WTC11 (cell line): ENCODE measurements around the gene TBR1. TPM values are rescaled to one million over a fixed set of nuclear protein-coding genes. Genes with fewer than 3 reads are reported as not detected.

Experiments
- ATAC-seq: fragments of 200-7000 bp; cut with Tn5 transposase; 2 replicates; pipeline ENCODE4 v1.10.0; 2021; ENCODE audit warnings: mild to moderate bottlenecking, moderate library complexity
- CTCF ChIA-PET: fragments of 300-600 bp; sonication (Branson Sonifier 250); formaldehyde crosslinking; loops from one replicate; lab custom pipeline; 2021; ENCODE audit warnings: antibody characterized with exemption; lab: Charles Lee
- POLR2A ChIA-PET: fragments of 350-600 bp; sonication (Branson Sonifier 250); formaldehyde crosslinking; loops from one replicate; lab custom pipeline; 2021; ENCODE audit warnings: antibody characterized with exemption; lab: Charles Lee
- DNase-seq: peaks from one replicate; pipeline ENCODE4 v3.0.0; 2021; ENCODE audit warnings: low spot score
- H3K27ac Mint-ChIP-seq: 2 replicates; pipeline ENCODE4 v1.8.0; 2021; ENCODE audit warnings: mixed read lengths
- H3K27me3 Mint-ChIP-seq: 2 replicates; pipeline ENCODE4 v1.8.0; 2021; ENCODE audit warnings: low read depth, mild to moderate bottlenecking, moderate library complexity, mixed read lengths
- H3K36me3 Mint-ChIP-seq: 2 replicates; pipeline ENCODE4 v1.8.0; 2021; ENCODE audit warnings: mixed read lengths
- H3K4me1 Mint-ChIP-seq: 2 replicates; pipeline ENCODE4 v1.8.0; 2022; ENCODE audit warnings: mixed read lengths
- H3K4me3 Mint-ChIP-seq: 2 replicates; pipeline ENCODE4 v1.8.0; 2021; ENCODE audit warnings: mild to moderate bottlenecking, moderate library complexity, mixed read lengths
- H3K9me3 Mint-ChIP-seq: 2 replicates; pipeline ENCODE4 v1.8.0; 2021; ENCODE audit warnings: mixed read lengths
- ATF1 ChIP-seq: sonication (generic); formaldehyde crosslinking; IDR thresholded peaks from 2 replicates; pipeline ENCODE4 v1.8.1; 2023; ENCODE audit warnings: mild to moderate bottlenecking, moderate library complexity, missing genetic modification reagents
- ATF2 ChIP-seq: sonication (generic); formaldehyde crosslinking; IDR thresholded peaks from 2 replicates; pipeline ENCODE4 v1.8.1; 2022; ENCODE audit warnings: low read depth, missing genetic modification reagents, borderline replicate concordance
- CBFB ChIP-seq: sonication (generic); formaldehyde crosslinking; IDR thresholded peaks from 2 replicates; pipeline ENCODE4 v1.8.1; 2022; ENCODE audit warnings: mild to moderate bottlenecking, low read depth, missing genetic modification reagents
- CREB1 ChIP-seq: sonication (generic); formaldehyde crosslinking; IDR thresholded peaks from 2 replicates; pipeline ENCODE4 v1.8.0; 2023; ENCODE audit warnings: mild to moderate bottlenecking, missing genetic modification reagents
- FOXP4 ChIP-seq: sonication (generic); formaldehyde crosslinking; IDR thresholded peaks from 2 replicates; pipeline ENCODE4 v1.8.0; 2022; ENCODE audit warnings: mild to moderate bottlenecking, missing genetic modification reagents
- GRHL2 ChIP-seq: fragments of 250-450 bp; sonication (Bioruptor Pico); IDR thresholded peaks from 2 replicates; pipeline ENCODE4 v1.8.0; 2022; ENCODE audit warnings: mild to moderate bottlenecking, moderate library complexity; ENCODE audit not compliant: insufficient replicate concordance, severe bottlenecking
- HMGA2 ChIP-seq: fragments of 250-450 bp; sonication (Bioruptor Pico); IDR thresholded peaks from 2 replicates; pipeline ENCODE4 v1.4.0; 2021; ENCODE audit warnings: mild to moderate bottlenecking, moderate library complexity
- KAT7 ChIP-seq: sonication (generic); formaldehyde crosslinking; IDR thresholded peaks from 2 replicates; pipeline ENCODE4 v1.8.1; 2023; ENCODE audit warnings: missing genetic modification reagents, mild to moderate bottlenecking, borderline replicate concordance
- MAX ChIP-seq: sonication (generic); formaldehyde crosslinking; IDR thresholded peaks from 2 replicates; pipeline ENCODE4 v1.8.0; 2022; ENCODE audit warnings: mild to moderate bottlenecking, missing genetic modification reagents
- NFATC4 ChIP-seq: fragments of 250-450 bp; sonication (Bioruptor Pico); IDR thresholded peaks from 2 replicates; pipeline ENCODE4 v1.9.0; 2021; ENCODE audit warnings: mild to moderate bottlenecking
- PRRX2 ChIP-seq: fragments of 250-450 bp; sonication (Bioruptor Pico); IDR thresholded peaks from 2 replicates; pipeline ENCODE4 v1.8.0; 2021; ENCODE audit warnings: mild to moderate bottlenecking
- RELA ChIP-seq: sonication (generic); formaldehyde crosslinking; IDR thresholded peaks from 2 replicates; pipeline ENCODE4 v1.8.1; 2022; ENCODE audit warnings: missing genetic modification reagents, mild to moderate bottlenecking, borderline replicate concordance
- SOX15 ChIP-seq: fragments of 250-450 bp; sonication (Bioruptor Pico); IDR thresholded peaks from 2 replicates; pipeline ENCODE4 v1.9.0; 2021; ENCODE audit warnings: mild to moderate bottlenecking
- TCF7 ChIP-seq: sonication (generic); formaldehyde crosslinking; IDR thresholded peaks from 2 replicates; pipeline ENCODE4 v1.8.0; 2022; ENCODE audit warnings: mild to moderate bottlenecking, low read depth, missing genetic modification reagents, moderate library complexity
- ZBTB21 ChIP-seq: sonication (generic); formaldehyde crosslinking; IDR thresholded peaks from 2 replicates; pipeline ENCODE4 v1.8.1; 2023; ENCODE audit warnings: mild to moderate bottlenecking, missing genetic modification reagents, borderline replicate concordance
- ZNF121 ChIP-seq: sonication (generic); formaldehyde crosslinking; IDR thresholded peaks from 2 replicates; pipeline ENCODE4 v1.8.0; 2023; ENCODE audit warnings: missing genetic modification reagents
- ZNF232 ChIP-seq: sonication (generic); formaldehyde crosslinking; IDR thresholded peaks from 2 replicates; pipeline ENCODE4 v1.8.0; 2022; ENCODE audit warnings: mild to moderate bottlenecking, missing genetic modification reagents
- ZNF263 ChIP-seq: sonication (generic); formaldehyde crosslinking; IDR thresholded peaks from 2 replicates; pipeline ENCODE4 v1.8.1; 2022; ENCODE audit warnings: low read depth, mild to moderate bottlenecking, moderate library complexity, missing genetic modification reagents
- ZNF396 ChIP-seq: fragments of 250-450 bp; sonication (Bioruptor Pico); IDR thresholded peaks from 2 replicates; pipeline ENCODE4 v1.8.0; 2021; ENCODE audit warnings: mild to moderate bottlenecking, moderate library complexity, borderline replicate concordance
- ZNF423 ChIP-seq: fragments of 250-450 bp; sonication (Bioruptor Pico); IDR thresholded peaks from 2 replicates; pipeline ENCODE4 v2.1.2; 2022; ENCODE audit warnings: mild to moderate bottlenecking, moderate library complexity
- total RNA-seq: library from RNA; stranded (reverse); gene quantifications from 3 replicates; pipeline ENCODE4 v1.2.3, GENCODE V29; 2021
- TF ChIP-seq, protein P1 (sequence below): sonication (generic); formaldehyde crosslinking; IDR thresholded peaks from 2 replicates; pipeline ENCODE4 v1.8.1; 2022; ENCODE audit warnings: mild to moderate bottlenecking, missing genetic modification reagents, moderate library complexity, borderline replicate concordance
- TF ChIP-seq, protein P2 (sequence below): fragments of 250-450 bp; sonication (Bioruptor Pico); IDR thresholded peaks from 2 replicates; pipeline ENCODE4 v1.9.0; 2021; ENCODE audit warnings: mild to moderate bottlenecking

Gene TBR1
- total RNA-seq, 1 experiment from 2014 or later, result not detected

GRCh38 chr2:161374446-161374845, 41.7 kb upstream of the TBR1 start:
- peaks cover 5% of the 10 kb centered on the region for H3K36me3 Mint-ChIP-seq
- DNase-seq (no peak), ATAC-seq (no peak)
- no peaks in the 10 kb centered on the region for H3K27me3 Mint-ChIP-seq
- ChIA-PET CTCF (no interaction called here), POLR2A (no interaction called here)
- no peak overlapping the region for H3K27ac Mint-ChIP-seq
- TF ChIP-seq CBFB (CRISPR knock-in tag) (no peak), ZNF263 (CRISPR knock-in tag) (no peak), NFATC4 (CRISPR knock-in tag) (no peak), HMGA2 (CRISPR knock-in tag) (no peak), ZNF423 (CRISPR knock-in tag) (no peak), PRRX2 (CRISPR knock-in tag) (no peak), ZNF232 (CRISPR knock-in tag) (no peak), FOXP4 (CRISPR knock-in tag) (no peak), ATF2 (CRISPR knock-in tag) (no peak)
- TF ChIP-seq, protein P1, sequence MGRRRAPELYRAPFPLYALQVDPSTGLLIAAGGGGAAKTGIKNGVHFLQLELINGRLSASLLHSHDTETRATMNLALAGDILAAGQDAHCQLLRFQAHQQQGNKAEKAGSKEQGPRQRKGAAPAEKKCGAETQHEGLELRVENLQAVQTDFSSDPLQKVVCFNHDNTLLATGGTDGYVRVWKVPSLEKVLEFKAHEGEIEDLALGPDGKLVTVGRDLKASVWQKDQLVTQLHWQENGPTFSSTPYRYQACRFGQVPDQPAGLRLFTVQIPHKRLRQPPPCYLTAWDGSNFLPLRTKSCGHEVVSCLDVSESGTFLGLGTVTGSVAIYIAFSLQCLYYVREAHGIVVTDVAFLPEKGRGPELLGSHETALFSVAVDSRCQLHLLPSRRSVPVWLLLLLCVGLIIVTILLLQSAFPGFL (CRISPR knock-in tag), result no peak
- no peak overlapping the region for H3K4me3 Mint-ChIP-seq
- H3K4me1 Mint-ChIP-seq, result peaks cover 50% of the 10 kb centered on the region
- no peaks in the 10 kb centered on the region for H3K9me3 Mint-ChIP-seq

GRCh38 chr2:161379740-161380139, 36.4 kb upstream of the TBR1 start:
- CTCF ChIA-PET, result no interaction called here
- POLR2A ChIA-PET, result no interaction called here
- H3K4me3 Mint-ChIP-seq, result no peak overlapping the region
- TF ChIP-seq GRHL2 (CRISPR knock-in tag) (no peak), KAT7 (CRISPR knock-in tag) (no peak), TCF7 (CRISPR knock-in tag) (no peak), CREB1 (CRISPR knock-in tag) (no peak), CBFB (CRISPR knock-in tag) (no peak), ZNF121 (CRISPR knock-in tag) (no peak), RELA (CRISPR knock-in tag) (no peak), ATF1 (no peak), SOX15 (CRISPR knock-in tag) (no peak), MAX (CRISPR knock-in tag) (no peak), ZBTB21 (no peak), ZNF423 (CRISPR knock-in tag) (no peak), ZNF396 (CRISPR knock-in tag) (no peak)
- TF ChIP-seq, protein P2, sequence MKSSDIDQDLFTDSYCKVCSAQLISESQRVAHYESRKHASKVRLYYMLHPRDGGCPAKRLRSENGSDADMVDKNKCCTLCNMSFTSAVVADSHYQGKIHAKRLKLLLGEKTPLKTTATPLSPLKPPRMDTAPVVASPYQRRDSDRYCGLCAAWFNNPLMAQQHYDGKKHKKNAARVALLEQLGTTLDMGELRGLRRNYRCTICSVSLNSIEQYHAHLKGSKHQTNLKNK (CRISPR knock-in tag), result no peak
- no peak; the same call in 1 of the 2 replicates for ATAC-seq
- peaks cover 11% of the 10 kb centered on the region for H3K4me1 Mint-ChIP-seq
- DNase-seq, result no peak
- no peak overlapping the region; the same call in 1 of the 2 replicates for H3K27ac Mint-ChIP-seq
- H3K36me3 Mint-ChIP-seq, result no peaks in the 10 kb centered on the region
- H3K9me3 Mint-ChIP-seq, result no peaks in the 10 kb centered on the region
- no peaks in the 10 kb centered on the region for H3K27me3 Mint-ChIP-seq
